HG03575 (cell line): ENCODE measurements around the gene CSF2RB.

ENCODE experiments used
- ATAC-seq: cut with Tn5 transposase; IDR thresholded peaks from one replicate; pipeline ENCODE4 v1.9.1; 2021; ENCODE audit not compliant: unreplicated experiment, insufficient number of reproducible peaks, low FRiP score; ENCODE audit errors: extremely low read depth

Gene CSF2RB

DNA sequence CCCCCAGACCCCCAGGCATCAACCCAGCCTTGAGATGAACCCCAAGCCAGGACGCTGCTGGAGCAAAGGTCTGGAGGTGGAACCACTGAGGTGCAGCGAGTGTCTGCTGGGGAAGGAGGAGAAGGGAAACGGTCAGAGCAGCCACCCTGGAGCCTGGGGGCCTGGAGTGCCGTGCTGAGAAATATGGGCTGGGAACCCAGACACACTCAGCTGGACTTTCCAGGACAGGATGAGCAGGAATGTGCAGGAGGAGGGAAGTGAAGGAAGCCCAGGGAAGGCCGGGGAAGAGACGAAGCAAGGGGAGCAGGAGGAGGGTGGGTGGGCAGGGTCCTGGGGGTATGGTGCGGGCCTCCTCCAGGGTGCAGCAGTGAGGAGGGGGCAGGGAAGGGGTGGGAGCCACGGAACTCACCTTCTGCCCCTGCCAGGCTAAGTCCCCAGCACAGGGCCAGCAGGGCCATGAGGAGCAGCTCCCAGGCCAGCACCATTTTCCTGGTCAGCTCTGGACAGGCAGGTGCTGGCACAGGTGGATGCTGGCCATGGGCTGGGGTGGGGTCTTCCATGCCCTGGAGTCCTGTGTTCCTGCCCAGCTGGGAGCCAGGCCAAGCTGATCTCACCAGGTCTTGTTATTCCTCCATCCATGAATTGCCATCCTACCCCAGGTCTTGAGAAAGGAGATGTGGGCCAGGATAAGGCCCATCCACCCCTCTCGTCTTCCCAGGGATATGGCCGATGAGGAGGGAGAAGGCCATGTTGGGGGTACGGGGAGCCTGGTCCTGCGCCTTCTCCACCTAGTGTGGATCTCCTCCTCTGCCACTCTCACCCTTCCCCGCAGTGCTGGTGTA is 40.0 kb downstream of the CSF2RB start:
- no peak for ATAC-seq

DNA sequence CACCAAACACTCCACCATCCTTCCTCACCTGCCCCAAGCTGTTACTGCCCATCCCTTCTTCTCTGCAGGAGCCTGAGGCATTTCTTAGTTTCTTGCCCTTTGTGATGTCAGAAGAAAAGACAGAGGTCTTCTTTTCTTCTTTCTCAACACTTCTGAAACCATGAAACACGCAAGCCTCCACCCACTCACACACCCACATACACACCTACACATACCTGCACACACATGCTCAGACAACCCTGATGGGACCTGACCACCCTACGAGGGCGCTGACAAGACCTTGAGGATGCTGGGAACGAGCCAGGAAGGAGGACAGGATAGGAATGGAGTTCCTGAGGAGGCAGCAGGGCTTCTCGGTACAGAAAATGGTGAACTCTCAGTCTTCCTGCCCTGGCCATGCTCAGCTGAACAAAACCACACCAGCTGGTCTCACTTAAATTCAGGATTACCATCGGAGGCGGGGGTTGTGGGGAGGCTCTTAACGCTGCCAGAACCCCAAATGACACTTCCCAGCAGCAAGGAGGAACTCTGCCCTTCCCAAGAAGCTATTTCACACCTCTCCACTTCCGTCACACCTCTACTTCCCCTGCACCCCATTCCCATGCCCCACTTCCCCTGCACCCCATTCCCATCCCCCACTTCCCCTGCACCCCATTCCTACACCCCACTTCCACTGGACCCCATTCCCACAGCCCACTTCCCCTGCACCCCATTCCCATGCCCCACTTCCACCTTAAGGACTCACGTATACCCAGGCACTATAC is 41.0 kb downstream of the CSF2RB start:
- ATAC-seq = no peak

- ATAC-seq = no peak
Observed at GRCh38 chr22:36955691-36956090, 42.3 kb downstream of the CSF2RB start.

GRCh38 chr22:36958366-36958765 is 44.9 kb downstream of the CSF2RB start:
- no peak for ATAC-seq

DNA sequence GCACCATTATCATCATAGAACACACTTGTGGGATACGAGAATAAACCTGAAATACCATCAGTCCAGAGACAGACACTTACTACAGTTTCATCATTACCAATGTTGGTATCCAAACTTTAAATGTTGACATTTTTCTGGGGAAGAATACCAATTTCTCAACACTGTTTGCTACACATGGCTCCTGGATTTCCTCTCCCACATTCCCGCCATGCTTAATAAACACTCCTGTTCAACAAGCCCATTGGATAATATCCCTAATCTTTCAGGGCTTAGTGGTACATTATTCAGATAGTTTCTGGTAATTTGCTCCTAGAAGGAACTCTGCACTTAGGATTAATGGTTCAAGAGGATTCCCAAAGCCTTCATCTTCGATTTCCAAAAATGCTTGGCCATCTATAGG is 48.2 kb downstream of the CSF2RB start:
- ATAC-seq = no peak

DNA sequence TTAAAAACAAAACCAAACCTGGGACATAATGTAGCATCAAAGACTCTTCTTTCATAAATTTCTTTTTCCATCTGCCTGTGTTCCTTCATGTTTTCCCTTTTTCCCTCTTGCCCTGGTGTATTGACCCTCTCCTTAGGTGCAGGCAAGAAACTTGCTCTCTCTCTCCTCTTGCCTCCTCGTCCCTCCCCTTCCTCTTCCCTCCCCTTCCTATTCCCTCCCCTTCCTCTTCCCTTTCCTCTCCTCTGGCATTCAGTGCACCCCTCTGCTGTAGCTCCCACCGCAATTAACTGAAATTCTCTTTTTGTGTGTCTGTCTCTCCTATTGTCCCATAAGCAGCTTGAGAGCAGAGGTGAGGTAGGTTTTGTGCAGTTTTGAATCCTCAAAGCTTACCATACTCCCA is 49.9 kb downstream of the CSF2RB start:
- no peak for ATAC-seq

- ATAC-seq = no peak
Observed at GRCh38 chr22:36964106-36964505, 50.7 kb downstream of the CSF2RB start.

- no peak for ATAC-seq
Observed at GRCh38 chr22:36965696-36966095, 52.3 kb downstream of the CSF2RB start.

GRCh38 chr22:36966851-36967540 is 53.6 kb downstream of the CSF2RB start:
- no peak for ATAC-seq

DNA sequence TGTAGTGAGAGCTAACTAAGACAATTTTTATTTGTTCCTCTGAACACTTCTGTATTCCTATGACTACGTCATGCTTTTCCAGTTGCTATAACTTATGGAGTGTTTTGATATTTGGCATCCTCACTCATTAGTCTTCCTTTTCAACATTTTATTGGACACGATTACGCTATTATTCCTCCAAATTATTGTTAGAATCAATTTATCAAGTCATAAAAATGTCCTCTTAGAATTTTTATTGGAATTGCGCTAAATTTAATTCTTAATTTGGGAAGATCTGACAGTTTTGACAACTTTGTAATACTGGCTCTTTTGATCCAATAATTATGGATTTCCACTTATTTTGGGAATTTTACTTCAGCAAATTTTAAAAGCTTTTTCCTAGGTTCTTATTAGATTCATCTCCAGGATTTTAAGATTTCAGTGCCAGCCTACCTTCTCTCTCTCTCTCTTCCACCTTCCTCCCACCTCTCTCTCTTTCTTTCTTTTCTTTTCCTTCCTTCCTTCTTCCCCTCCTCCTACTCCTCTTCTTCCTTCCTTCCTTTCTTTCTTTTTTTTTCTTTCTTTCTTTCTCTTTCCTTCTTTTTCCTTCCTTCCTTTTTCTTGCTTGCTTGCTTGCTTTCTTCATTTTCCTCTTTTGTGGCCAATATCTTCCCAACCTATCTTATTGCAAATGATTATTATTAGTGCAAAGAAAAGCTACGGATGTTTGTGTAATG is 55.0 kb downstream of the CSF2RB start:
- ATAC-seq = no peak

DNA sequence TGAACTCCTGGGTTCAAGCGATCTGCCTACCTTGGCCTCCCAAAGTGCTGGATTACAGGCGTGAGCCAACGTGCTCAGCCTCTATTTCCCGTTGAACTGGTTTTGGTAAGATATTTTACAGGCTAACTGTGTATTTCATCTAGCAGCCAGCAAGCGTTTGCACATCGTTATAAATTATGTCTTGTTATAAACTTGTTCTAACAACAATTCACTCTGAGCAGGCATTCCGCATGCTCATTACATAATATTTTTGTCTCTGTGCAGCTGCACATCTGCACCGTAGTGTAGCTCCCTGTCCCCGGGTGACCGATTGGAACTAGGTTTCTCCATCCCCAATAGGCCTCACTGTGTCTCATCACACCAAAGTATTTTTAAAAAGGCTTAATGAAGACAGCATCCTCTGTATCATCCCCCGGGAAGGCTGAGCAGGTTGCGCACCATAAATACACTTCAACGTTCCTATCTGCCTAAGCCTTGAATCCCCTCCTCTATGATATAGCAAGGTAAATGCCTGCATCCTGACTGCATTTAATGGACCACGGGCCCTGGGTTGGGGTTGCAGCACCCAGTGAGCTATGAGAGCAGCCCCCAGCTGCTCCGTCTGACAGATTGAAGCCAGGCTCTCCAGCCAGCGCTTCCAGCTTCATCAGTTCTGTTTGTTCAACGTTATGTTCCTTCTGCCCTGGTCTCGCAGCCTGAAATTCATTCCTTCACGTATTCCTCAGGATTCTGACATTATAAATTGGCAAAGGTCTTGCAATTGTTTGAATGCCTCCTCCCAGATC is 58.1 kb downstream of the CSF2RB start:
- ATAC-seq = no peak

DNA sequence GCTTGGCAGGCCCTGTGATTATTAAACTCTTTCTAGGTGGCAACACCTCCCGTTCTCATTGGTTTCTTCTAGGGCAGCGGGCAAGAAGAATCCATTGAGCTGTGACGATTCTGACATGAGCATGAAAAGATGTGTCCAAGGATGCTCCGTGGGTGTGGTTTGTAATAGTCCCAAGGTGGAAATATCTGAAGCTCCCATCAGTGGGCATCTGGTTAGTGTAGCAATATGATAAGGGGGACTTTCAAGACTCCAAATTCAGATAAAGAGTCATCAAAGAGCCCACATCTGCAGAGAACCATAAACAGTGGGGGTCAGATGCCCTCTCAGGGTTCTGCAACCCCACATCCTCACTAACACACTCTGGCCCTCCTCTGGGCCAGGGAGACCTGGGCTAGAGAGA is 63.2 kb downstream of the CSF2RB start:
- ATAC-seq = no peak

DNA sequence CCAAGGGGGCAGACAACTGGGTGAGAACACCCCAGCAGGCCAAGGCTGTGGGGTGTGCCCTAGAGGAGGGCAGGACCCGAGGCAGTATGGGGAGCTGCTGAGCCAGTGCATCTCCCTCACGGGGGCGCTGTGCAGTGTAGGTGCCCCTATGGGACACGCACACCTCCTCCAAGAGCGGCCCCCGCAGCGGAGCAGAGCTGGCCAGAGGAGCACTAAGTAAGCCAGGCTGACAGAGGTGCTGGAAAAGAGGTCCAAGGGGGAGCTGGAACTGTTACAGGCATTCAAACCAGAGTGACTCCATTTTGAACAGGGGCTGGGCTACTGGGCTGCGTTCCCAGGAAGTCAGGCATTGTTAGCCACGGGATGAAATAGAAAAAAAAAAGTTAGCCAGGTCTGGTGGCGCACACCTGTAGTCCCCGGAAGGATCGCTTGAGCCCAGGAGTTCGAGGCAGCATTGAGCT is 64.0 kb downstream of the CSF2RB start:
- no peak for ATAC-seq

DNA sequence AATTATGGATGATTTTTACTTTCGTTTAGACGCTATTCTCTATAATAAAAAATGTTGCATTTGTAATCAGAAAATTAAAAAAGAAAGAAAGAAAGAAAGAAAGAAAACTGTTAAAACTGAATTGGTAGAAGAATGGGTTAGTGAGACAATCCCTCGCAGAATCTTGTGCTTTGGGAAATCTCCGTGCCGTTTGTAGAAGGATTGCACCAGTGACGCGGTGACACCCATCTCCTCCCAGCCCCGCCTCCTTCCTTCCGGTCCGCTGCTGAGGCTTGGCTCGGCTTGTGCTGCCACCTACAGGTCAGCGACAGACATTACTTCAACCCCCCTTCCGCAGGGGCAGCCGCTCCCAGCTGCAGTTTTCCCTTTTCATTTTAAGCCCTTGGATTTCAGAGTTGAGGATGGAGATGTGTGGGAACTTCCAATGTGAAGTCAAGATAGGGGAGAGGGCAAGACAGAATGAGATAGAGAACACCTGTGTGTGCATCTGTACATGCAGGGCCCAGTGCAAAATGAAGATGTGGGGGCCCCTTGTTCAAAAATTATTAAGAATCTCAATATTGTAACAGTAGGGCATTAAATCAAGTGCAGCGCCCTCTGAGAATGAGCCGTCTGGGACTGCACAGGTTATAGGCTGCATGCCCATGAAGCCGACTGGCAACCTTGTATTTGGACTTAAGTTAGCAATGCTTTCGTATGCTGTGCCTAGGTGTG is 64.7 kb downstream of the CSF2RB start:
- no peak for ATAC-seq

GRCh38 chr22:36979016-36979910 is 65.8 kb downstream of the CSF2RB start:
- ATAC-seq = no peak

GRCh38 chr22:36981247-36981775 is 67.9 kb downstream of the CSF2RB start:
- no peak for ATAC-seq

GRCh38 chr22:36982136-36982535 is 68.7 kb downstream of the CSF2RB start:
- no peak for ATAC-seq
